Measurements from ENCODE around the gene POC5. TPM values are rescaled to one million over a fixed set of nuclear protein-coding genes. Genes with fewer than 3 reads are reported as not detected.

POC5 gene
- total RNA-seq, 1 donor from 2014 or later, result 2.7 TPM

GRCh38 chr5:75637949-75638348, 79.3 kb downstream of the POC5 start:
- intact Hi-C loops (cut with micrococcal nuclease), result no loop called here
- no peak overlapping the region for H3K27ac ChIP-seq (replicated peaks)
- no peak overlapping the region for H3K4me3 ChIP-seq
- peaks cover 2% of the 10 kb centered on the region for H3K4me1 ChIP-seq
- TF ChIP-seq CTCF (IDR thresholded peaks at IDR 0.05; ENCODE audit: borderline replicate concordance), result no peak
- H3K9me3 ChIP-seq (replicated peaks), result peaks cover 27% of the 10 kb centered on the region
- no peaks in the 10 kb centered on the region for H3K27me3 ChIP-seq (ENCODE audit: low read depth)
- no peak for DNase-seq
- peaks cover 14% of the 10 kb centered on the region for H3K36me3 ChIP-seq

DNA sequence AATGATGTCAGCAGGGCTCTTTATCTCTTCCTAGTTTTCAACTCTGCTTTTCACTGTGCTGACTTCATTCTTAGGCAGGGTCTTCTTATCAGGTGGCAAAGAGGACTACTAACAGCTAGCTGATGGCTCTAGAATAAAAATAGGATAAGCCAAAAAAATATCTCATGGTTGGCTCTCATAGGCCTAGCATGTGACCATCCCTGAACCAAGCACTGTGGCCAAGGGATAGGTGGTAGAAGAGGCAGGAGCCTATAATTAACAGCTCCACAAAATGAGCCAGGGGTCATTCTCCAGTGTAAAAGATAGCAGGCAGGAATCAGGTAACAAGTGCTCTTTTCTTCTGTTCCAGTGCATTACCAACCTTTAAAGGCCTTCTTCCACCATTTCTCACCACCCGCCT, 84.9 kb downstream of the POC5 start:
- Histone ChIP-seq H3K4me3 (no peak overlapping the region), H3K4me1 (peaks cover 14% of the 10 kb centered on the region)

GRCh38 chr5:75630875-75631274, 86.4 kb downstream of the POC5 start:
- H3K27me3 ChIP-seq (ENCODE audit: low read depth), result no peaks in the 10 kb centered on the region
- DNase-seq, result no peak

More for the DNA sequence above, 84.9 kb downstream of the POC5 start:
- Histone ChIP-seq H3K9me3 (replicated peaks) (no peaks in the 10 kb centered on the region), H3K36me3 (peaks cover 9% of the 10 kb centered on the region), H3K27ac (replicated peaks) (peak overlapping the region; percentile 35), H3K27me3 (ENCODE audit: low read depth) (no peaks in the 10 kb centered on the region)
- intact Hi-C loops (cut with micrococcal nuclease), result no loop called here
- no peak for TF ChIP-seq CTCF (IDR thresholded peaks at IDR 0.05; ENCODE audit: borderline replicate concordance)
- DNase-seq, result no peak

DNA sequence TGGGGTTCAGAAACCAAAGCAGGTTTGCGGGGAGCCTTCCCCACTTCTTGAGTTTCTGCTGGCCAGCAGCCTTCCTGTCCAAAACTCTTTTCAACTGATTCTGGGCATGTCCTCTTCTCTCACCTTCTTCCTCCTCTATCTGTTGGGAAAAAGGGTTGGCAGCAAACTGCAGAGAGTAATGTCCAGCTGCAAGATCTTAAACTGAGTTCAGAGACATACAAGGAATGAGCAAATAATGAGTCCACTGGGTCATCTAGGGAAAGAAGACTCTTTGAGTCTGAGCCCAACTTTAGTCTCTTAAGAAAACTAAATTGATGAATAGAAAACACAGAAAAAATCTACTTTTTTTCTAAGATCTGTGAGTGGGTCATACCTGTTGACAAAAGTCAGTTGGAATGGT, 89.4 kb downstream of the POC5 start:
- no peak overlapping the region for H3K27ac ChIP-seq (replicated peaks)
- H3K4me1 ChIP-seq, result peaks cover 10% of the 10 kb centered on the region
- no peaks in the 10 kb centered on the region for H3K9me3 ChIP-seq (replicated peaks)
- TF ChIP-seq CTCF (IDR thresholded peaks at IDR 0.05; ENCODE audit: borderline replicate concordance), result no peak
- no peak overlapping the region for H3K4me3 ChIP-seq
- intact Hi-C loops (cut with micrococcal nuclease), result no loop called here
- no peaks in the 10 kb centered on the region for H3K27me3 ChIP-seq (ENCODE audit: low read depth)
- DNase-seq, result no peak
- no peaks in the 10 kb centered on the region for H3K36me3 ChIP-seq

More at GRCh38 chr5:75630875-75631274, 86.4 kb downstream of the POC5 start:
- Histone ChIP-seq H3K4me1 (peaks cover 14% of the 10 kb centered on the region), H3K27ac (replicated peaks) (no peak overlapping the region), H3K4me3 (no peak overlapping the region), H3K9me3 (replicated peaks) (no peaks in the 10 kb centered on the region), H3K36me3 (peaks cover 9% of the 10 kb centered on the region)
- intact Hi-C loops (cut with micrococcal nuclease), result no loop called here
- no peak for TF ChIP-seq CTCF (IDR thresholded peaks at IDR 0.05; ENCODE audit: borderline replicate concordance)

GRCh38 chr5:75626959-75627358, 90.3 kb downstream of the POC5 start:
- H3K27ac ChIP-seq (replicated peaks), result no peak overlapping the region
- H3K4me3 ChIP-seq, result no peak overlapping the region
- DNase-seq, result no peak
- peaks cover 1% of the 10 kb centered on the region for H3K4me1 ChIP-seq
- no peaks in the 10 kb centered on the region for H3K36me3 ChIP-seq
- intact Hi-C loops (cut with micrococcal nuclease), result no loop called here
- TF ChIP-seq CTCF (IDR thresholded peaks at IDR 0.05; ENCODE audit: borderline replicate concordance), result no peak
- no peaks in the 10 kb centered on the region for H3K9me3 ChIP-seq (replicated peaks)
- no peaks in the 10 kb centered on the region for H3K27me3 ChIP-seq (ENCODE audit: low read depth)

Other genes with a start within 250 kb of the POC5 start
- gene CERT1, start 205.8 kb downstream of the POC5 start, total RNA-seq, result 28.8 TPM
- gene POLK, start 205.5 kb downstream of the POC5 start, total RNA-seq, result 21.1 TPM
- 0.27 TPM for gene ANKDD1B, start 106.0 kb downstream of the POC5 start, total RNA-seq

Measured in left ventricle myocardium inferior (tissue), 1 donor.